Ishikawa (cell line): ENCODE data around the gene FCHSD2.

Source experiments
- CEBPB ChIP-seq: IDR thresholded peaks from 2 replicates; pipeline ENCODE4 v1.6.1; 2012
- CREB1 ChIP-seq: IDR thresholded peaks from 2 replicates; pipeline ENCODE4 v1.6.1; 2012; ENCODE audit warnings: low read depth
- EGR1 ChIP-seq: IDR thresholded peaks from 2 replicates; pipeline ENCODE4 v1.6.1; 2012
- EP300 ChIP-seq: IDR thresholded peaks from 2 replicates; pipeline ENCODE4 v1.6.1; 2012; ENCODE audit warnings: borderline replicate concordance
- FOXM1 ChIP-seq: IDR thresholded peaks from 2 replicates; pipeline ENCODE4 v1.6.1; 2012; ENCODE audit warnings: low read depth, borderline replicate concordance
- NFIC ChIP-seq: IDR thresholded peaks from 2 replicates; pipeline ENCODE4 v1.6.1; 2012
- RAD21 ChIP-seq: IDR thresholded peaks from 2 replicates; pipeline ENCODE4 v1.6.1; 2012; ENCODE audit warnings: low read depth
- TAF1 ChIP-seq: IDR thresholded peaks from 2 replicates; pipeline ENCODE4 v1.6.1; 2012; ENCODE audit warnings: low read depth, mild to moderate bottlenecking
- TCF12 ChIP-seq: IDR thresholded peaks from 2 replicates; pipeline ENCODE4 v1.6.1; 2012; ENCODE audit warnings: low read depth
- TEAD4 ChIP-seq: IDR thresholded peaks from 2 replicates; pipeline ENCODE4 v1.6.1; 2012
- YY1 ChIP-seq: IDR thresholded peaks from 2 replicates; pipeline ENCODE4 v1.6.1; 2012; ENCODE audit warnings: low read depth
- ZBTB7A ChIP-seq: IDR thresholded peaks from 2 replicates; pipeline ENCODE4 v1.6.1; 2012; ENCODE audit warnings: low read depth
- TF ChIP-seq, protein P1 (sequence below): IDR thresholded peaks from 2 replicates; pipeline ENCODE4 v1.6.1; 2012
- TF ChIP-seq, protein P2 (sequence below): IDR thresholded peaks from 2 replicates; pipeline ENCODE4 v1.6.1; 2012; ENCODE audit warnings: low read depth, mild to moderate bottlenecking
- TF ChIP-seq, protein P3 (sequence below): IDR thresholded peaks from 2 replicates; pipeline ENCODE4 v1.6.1; 2012

The FCHSD2 gene

DNA sequence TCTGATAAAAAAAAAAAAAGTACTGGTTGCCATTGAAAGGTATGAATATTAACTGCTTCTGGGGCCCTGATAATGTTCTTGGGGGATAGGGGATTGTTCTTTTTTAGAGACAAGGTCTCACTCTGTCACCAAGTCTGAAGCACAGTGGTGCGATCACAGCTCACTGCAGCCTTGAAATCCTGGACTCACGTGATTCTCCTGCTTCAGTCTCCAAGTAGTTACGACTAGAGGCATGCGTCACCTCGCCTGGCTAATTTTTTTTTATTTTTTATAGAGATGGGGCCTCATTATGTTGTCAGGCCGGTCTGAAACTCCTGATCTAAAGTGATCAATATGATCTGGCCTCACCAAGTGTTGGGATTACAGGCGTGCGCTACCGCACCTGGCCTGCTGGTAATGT is 63.5 kb downstream of the FCHSD2 start:
- TF ChIP-seq TEAD4 = no peak
- no peak for TF ChIP-seq EGR1
- no peak for TF ChIP-seq EP300
- TF ChIP-seq TAF1 = no peak
- TF ChIP-seq YY1 = no peak
- no peak for TF ChIP-seq CREB1
- TF ChIP-seq RAD21 = no peak
- TF ChIP-seq FOXM1 = no peak
- TF ChIP-seq NFIC = no peak
- TF ChIP-seq, protein P1, sequence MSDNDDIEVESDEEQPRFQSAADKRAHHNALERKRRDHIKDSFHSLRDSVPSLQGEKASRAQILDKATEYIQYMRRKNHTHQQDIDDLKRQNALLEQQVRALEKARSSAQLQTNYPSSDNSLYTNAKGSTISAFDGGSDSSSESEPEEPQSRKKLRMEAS = no peak
- no peak for TF ChIP-seq TCF12
- TF ChIP-seq, protein P2, sequence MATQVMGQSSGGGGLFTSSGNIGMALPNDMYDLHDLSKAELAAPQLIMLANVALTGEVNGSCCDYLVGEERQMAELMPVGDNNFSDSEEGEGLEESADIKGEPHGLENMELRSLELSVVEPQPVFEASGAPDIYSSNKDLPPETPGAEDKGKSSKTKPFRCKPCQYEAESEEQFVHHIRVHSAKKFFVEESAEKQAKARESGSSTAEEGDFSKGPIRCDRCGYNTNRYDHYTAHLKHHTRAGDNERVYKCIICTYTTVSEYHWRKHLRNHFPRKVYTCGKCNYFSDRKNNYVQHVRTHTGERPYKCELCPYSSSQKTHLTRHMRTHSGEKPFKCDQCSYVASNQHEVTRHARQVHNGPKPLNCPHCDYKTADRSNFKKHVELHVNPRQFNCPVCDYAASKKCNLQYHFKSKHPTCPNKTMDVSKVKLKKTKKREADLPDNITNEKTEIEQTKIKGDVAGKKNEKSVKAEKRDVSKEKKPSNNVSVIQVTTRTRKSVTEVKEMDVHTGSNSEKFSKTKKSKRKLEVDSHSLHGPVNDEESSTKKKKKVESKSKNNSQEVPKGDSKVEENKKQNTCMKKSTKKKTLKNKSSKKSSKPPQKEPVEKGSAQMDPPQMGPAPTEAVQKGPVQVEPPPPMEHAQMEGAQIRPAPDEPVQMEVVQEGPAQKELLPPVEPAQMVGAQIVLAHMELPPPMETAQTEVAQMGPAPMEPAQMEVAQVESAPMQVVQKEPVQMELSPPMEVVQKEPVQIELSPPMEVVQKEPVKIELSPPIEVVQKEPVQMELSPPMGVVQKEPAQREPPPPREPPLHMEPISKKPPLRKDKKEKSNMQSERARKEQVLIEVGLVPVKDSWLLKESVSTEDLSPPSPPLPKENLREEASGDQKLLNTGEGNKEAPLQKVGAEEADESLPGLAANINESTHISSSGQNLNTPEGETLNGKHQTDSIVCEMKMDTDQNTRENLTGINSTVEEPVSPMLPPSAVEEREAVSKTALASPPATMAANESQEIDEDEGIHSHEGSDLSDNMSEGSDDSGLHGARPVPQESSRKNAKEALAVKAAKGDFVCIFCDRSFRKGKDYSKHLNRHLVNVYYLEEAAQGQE = no peak
- TF ChIP-seq, protein P3, sequence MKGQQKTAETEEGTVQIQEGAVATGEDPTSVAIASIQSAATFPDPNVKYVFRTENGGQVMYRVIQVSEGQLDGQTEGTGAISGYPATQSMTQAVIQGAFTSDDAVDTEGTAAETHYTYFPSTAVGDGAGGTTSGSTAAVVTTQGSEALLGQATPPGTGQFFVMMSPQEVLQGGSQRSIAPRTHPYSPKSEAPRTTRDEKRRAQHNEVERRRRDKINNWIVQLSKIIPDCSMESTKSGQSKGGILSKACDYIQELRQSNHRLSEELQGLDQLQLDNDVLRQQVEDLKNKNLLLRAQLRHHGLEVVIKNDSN = no peak
- no peak for TF ChIP-seq ZBTB7A
- TF ChIP-seq CEBPB = no peak

DNA sequence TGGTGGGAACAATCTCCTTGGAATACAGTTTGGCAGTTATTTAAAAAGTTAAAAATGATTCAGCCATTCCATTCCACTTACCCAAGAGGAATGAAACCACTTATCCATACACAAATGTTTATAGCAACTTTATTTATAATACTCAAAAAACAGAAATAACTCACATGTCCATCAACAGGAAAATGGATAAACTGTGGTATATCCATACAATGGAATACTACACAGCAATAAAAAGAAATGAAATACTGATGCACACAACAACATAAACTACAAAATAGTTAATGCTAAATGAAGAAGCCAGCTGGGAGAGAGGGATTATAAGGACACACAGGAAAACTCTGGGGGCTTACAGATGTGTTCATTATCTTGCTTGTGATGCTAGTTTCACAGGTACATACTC is 64.7 kb downstream of the FCHSD2 start:
- TF ChIP-seq CREB1 (no peak), EP300 (no peak), EGR1 (no peak), TAF1 (no peak), YY1 (no peak), TCF12 (no peak), RAD21 (no peak), CEBPB (no peak), ZBTB7A (no peak), TEAD4 (no peak), NFIC (no peak), FOXM1 (no peak)
- TF ChIP-seq, protein P3 = no peak
- TF ChIP-seq, protein P1 = no peak
- TF ChIP-seq, protein P2 = no peak

DNA sequence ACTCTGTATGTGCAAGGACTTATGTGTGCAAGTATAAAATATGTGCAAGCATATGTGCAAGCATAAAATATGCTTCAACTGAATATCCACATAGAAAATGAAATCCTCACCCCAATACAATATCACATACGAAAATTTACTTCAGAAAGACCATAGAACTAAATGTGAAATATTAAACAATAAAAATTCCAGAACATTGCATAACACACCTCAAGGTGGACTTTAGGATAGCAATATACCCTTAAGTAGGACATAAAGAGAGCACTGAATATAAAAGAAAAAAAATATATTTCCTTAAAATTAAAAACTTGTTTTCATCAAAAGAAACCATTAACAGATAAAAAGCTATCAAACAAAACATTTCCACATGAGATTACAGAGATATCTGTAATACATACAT is 67.8 kb downstream of the FCHSD2 start:
- TF ChIP-seq CEBPB = no peak
- no peak for TF ChIP-seq TAF1

DNA sequence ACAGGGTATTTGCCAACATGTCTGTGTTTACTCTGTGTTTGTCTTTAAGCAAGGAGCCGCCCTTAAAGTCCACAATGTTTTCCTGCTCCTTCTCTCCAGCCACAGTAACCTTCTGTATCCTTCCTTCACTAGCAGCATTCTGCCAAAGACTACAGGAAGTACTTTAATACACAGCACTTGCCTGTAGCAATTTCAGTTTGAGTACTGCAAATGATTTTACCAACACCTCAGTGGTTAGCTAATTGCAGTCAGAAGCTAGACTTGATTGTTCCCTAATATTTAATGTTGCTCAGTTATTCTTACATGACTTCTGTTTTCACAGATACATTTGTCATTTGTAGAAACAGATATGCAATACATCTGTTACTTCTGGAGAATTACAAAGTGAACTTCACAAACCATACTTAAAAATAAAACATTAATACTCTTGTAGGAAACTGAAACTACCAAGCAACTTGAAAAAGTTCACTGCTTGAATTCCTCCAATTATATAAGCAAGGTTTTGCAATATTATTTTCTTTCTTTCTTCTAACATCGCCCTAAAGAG is 69.1 kb downstream of the FCHSD2 start:
- TF ChIP-seq TAF1 = no peak
- no peak for TF ChIP-seq YY1

DNA sequence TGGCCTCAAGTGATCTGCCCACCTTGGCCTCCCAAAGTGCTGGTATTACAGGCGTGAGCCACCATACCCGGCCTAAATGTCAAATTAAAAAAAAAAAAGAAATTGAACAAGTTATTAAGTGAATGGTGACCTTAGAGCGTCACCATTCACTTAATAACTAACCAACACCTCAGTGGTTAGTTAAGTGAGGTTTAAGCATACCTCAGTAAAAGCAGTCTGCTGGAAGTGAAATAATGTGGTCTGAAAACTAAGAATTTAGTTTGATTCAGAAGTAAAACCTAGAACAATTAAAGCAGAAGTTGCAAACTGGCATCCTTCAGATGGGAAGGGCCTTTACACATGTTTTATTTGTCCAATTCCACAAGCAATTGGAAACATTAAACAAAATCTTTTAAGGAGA is 71.5 kb downstream of the FCHSD2 start:
- no peak for TF ChIP-seq NFIC

DNA sequence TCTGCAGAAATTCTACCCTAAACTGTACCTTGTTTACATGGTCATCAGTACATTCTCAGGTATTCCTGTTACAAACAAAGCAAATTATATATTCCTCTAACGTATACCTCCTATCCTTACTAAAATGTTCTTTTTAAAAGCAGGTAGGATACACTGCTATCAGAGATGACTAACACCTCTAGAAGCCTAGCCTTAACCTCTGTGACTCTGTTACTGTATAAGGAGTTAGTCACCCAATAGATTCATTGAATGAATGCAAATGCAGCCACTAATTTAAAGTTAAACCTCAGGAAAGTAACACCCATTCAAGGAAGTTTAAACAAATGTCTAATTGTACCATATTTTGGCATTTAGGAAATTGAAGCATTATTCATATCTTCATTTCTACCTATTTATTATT is 82.2 kb downstream of the FCHSD2 start:
- TF ChIP-seq, protein P1 = no peak
- TF ChIP-seq YY1 (no peak), CREB1 (no peak), EGR1 (no peak), TAF1 (no peak), NFIC (no peak), CEBPB (no peak), TCF12 (no peak), EP300 (no peak), RAD21 (no peak), TEAD4 (no peak), FOXM1 (no peak), ZBTB7A (no peak)
- TF ChIP-seq, protein P2 = no peak
- TF ChIP-seq, protein P3 = no peak
